GM19397 (cell line): Measurements from ENCODE around the gene SLC12A7.
A peak's percentile ranks its signal among the peaks of the same experiment; 100 is the strongest.
"Not testable (repeated sequence)": the region's sequence is repeated elsewhere in the genome, so short reads cannot be mapped to it uniquely, and the experiment has no call there.

Experiments used
- ATAC-seq: cut with Tn5 transposase; IDR thresholded peaks from one replicate; pipeline ENCODE4 v1.9.1; 2021; ENCODE audit warnings: mild to moderate bottlenecking, moderate library complexity; ENCODE audit not compliant: unreplicated experiment

The SLC12A7 gene

DNA sequence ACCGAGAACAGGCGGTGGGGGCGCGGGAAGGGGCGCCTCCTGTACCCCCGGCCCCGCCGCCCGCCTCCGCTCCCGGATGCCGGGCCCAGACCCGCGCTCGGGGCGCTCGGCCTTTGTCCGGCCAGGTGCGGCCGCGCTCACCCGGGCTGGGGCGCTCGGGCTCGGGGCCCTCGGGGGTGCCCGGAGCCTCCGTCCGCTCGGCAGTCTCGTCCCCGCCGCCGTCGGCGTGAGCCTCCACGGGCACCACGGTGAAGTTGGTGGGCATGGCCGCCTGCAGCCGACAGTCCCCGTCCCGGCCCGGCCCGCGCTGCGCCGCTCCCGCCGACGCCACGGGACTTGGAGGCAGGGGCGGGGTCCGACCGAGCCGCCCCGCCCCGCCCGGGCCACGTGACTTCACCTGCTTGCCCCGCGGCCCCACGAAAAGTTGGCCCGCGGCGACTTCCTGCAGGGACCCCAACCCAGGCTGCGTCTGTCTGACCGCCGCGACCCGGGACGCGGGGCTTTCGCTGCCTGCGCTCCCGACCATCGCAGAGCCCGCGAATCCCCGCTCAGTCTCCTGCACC lies at the start of gene SLC12A7:
Gene SLC12A7 (minus strand): TSS at position 337 of the 563 bp plus-strand sequence. CDS start 72 bp downstream, at position 265.
- ATAC-seq: peak; percentile 64

DNA sequence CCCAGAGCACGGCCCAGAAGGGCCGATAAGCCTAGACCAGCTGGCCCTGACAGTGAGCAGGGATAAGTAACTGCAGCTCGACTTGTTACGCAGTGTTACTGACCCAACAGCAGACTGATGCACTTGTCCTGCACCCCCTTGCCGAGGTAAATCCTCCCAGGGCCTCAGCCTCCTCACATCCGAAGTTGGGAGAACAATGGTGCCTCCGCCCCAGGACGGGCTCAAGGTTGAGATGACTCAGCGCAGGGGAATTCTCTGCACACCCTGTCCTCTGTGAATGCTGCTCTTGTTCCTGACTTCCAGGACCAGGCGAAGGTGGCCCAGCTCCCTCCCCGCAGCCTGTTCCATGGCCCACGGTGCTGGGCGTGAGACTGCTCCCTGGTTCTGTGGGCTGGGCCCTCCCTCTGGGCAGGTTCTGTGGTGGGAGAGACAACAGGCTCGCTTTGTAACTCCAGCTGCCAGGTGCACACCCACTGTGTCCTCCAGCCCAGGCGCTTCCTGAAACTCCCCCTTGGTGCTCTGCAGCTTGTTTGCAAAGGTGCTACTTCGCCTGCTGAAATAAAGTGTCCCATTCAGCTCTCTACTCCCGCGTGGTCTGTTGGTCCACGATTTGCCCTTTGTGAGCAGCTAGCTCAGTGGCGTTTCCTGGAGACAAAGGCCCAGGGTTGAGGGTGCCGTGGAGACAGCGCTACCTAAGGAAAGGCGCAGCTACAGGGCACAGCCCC lies 49.4 kb upstream of the SLC12A7 start:
- ATAC-seq: no peak

DNA sequence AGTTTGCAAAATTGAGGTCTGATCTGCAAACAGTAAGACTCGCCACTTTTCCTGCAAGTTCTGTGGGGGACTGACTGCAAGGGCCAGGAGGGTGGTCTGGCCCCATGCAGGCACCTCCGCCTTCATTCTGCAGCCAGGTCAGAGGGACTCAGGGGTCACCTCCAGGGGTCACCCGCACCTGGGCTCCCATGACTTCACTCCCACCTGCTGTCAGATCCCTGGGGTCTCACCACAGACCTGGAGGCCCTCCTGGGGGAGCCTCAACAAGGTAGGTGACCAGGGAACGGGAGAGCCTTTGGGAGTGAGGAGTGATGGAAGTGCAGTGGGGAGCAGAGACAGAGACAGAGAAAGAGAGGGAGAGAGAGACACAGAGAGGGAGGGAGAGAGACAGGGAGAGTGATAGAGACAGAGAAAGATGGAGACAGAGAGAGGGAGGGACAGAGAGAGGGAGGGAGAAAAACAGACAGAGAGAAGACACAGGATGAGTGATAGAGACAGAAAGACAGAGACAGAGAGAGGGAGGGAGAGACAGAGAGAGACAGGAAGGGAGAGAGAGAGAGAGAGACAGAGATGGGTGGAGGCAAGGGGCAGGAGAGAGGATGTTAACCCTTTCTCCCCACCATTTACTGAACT lies 48.0 kb upstream of the SLC12A7 start:
- no peak for ATAC-seq

DNA sequence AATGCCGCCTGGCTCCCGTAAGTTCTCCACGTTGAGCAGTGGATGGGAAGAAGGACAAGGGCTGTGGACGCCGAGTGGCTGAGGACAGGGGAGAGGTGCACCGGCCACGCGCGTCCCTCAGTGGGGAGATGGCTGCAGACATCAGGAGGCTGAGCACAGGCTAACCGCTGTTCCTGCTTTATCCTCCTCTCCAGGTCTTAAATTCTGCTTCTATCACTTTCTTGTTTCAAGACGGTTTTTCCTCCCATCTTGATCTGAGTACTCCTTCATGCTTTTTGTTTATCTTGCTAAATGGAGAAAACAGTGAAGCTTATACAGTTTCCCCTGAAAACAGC lies 47.4 kb upstream of the SLC12A7 start:
- ATAC-seq: no peak

DNA sequence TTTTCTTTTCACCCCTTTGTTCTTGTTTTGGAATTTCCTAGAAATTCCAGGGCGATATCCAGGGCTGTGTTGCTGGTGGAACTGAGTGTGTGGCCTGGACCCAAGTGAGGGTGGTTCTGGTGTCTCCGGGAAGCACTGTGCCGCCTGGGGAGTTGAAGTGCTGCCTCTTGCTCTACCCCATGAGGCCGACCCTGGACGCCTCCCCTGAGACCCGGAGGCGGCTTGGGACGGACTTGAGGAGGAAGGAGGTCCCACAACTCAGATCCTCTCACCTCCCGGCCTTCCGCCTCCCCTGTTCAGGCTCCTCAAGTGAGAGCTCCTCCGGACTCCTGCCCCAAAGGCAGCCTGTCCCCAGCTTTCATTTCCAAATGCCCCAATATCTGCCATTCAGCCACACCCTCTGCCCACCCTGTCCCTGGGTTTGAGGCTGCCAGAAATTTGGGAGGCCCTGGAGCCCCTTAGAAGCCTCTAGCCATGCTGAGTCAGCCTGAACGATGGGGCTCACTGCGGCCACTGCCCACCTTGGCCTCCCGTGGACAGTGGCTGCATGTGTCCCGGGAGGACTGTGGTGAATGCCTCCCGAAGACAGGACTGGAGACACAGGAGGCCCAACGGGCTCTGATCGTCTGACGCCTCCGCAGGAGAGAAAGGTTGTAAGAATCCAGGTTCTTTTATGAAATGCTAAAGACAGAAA lies 46.9 kb upstream of the SLC12A7 start:
- ATAC-seq: no peak

DNA sequence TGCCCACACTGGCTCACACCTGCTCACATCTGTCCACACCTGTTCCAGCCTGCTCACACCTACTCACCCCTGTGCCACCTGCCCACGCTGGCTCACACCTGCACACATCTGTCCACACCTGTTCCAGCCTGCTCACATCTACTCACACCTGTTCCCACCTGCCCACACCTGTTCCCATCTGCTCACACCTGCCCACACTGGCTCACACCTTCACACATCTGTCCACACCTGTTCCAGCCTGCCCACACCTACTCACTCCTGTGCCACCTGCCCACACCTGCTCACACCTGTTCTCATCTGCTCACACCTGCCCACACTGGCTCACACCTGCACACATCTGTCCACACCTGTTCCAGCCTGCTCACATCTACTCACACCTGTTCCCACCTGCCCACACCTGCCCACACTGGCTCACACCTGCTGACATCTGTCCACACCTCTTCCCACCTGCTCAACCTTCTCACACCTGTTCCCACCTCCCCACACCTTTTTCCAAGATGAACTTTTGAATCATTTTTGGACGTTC lies 45.7 kb upstream of the SLC12A7 start:
- ATAC-seq: not testable (repeated sequence)

DNA sequence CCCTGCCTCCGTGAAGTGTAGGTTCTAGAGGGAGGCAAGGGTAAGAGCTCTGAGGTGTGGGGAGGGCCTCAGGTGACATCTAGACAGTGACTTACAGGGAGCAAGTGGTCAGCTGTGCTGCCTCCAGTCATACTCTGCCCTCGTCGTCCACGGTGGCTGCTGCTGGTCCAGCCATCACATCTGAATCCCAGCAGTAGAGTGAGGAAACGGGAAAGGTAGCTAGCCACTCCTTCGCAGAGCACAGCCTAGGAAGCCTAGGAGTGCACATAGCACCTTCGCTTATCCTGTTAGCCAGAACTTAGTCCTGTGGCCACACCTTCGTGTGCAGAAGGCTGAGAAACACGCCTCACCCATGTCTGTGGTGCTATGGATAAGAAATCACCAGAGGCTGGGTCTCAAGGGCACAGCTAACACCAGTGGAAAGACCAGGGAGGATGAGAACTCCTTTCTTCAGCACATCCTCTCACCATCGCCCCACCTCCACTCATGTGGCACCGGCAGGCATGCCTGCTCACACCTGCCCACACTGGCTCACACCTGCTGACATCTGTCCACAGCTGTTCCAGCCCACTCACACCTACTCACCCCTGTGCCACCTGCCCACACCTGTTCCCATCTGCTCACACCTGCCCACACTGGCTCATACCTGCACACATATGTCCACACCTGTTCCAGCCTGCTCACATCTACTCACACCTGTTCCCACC lies 45.0 kb upstream of the SLC12A7 start:
- no peak for ATAC-seq

DNA sequence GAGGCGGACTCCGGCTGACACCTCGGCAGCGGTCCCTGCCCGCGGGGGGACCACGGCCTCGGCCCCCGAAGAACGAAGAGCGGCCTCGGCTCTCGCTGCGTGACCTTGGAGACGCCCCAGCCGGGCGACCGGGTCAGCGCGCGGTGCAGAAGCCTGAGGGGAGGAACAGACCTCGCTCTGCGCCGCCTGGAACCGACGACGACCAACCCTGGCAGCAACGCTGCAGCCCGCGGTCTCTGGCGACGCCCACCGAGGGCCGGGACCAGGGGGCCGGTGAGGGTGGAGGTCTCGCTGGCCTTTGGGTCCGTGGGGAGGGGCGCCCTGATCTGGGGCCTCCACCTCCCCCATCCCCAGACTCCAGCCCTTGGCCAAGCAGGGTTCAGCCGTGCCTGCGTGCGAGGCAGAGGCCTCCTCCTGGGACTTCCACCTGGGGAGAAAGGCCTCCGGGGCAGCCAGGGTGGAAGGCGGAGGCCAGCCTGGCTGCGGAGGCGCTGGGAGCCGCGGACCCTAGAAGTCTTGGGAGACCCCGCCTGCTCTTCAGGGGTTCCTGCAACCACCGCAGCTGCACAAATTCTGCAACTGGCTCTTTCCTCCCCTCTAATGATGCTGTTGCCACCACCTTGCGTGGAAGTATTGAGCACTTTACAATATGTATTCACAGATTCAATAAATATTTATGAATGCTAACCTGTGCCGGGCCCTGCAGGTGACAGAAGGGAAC lies 44.3 kb upstream of the SLC12A7 start:
- no peak for ATAC-seq

DNA sequence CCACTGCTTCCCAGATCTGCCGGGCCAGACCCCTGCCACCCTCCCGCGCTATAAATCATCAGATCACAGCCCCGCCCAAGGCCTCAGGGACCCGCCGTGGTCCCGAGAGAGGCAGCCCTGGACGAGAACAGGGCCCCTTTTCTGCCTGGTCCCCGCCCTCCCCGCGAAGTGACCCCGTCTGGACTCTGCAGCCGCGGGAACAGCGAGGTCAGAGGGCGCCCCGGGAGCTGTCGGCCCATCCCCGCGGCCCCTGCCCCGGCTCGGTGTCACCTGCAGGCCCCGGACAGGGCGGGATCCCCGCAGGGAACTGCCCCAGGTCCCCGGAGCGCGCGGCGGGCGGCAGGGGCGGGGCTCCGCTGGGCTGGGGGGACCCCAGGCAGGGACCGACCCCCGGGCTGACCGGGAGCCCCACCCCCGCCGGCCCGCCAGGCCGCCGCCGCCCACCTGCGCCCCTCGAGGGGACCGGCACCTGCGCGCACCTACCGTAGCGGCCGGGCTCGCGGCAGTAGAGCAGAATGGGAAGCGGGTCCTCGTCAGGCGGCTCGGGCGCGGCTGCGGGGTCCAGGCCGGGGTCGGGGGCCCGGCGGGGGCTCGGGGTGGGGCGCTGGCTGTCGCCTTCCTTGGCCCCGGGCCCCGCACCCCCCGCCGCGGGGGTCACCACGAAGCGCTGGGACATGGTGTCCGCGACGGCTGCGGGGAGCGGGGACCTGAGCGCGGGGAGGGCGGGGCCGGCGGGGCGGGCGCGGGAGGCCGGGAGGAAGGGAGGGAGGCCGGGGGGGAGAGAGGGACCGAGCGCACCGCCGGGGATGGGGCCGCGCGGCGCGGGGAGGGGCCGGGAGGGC lies 43.5 kb upstream of the SLC12A7 start:
- no peak for ATAC-seq

DNA sequence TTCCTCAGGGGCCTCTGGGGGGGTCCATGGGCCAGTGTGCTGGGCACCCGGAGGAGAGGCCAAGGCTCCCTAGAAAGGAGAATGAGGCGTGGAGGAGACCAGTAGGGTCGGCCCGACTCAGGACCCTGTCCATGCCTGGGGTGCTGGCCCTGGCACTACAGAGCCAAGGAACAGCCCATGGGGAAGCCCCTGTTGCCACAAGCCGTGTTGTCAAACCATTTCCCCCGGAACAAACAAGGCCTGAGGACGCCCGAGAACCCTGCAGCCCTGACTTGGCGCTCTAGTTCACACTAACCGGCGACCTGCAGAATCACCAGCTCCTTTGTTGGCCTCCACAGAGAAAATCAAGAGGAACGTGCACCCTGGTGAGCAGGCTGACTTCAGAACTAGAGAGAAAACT lies 41.6 kb upstream of the SLC12A7 start:
- no peak for ATAC-seq

DNA sequence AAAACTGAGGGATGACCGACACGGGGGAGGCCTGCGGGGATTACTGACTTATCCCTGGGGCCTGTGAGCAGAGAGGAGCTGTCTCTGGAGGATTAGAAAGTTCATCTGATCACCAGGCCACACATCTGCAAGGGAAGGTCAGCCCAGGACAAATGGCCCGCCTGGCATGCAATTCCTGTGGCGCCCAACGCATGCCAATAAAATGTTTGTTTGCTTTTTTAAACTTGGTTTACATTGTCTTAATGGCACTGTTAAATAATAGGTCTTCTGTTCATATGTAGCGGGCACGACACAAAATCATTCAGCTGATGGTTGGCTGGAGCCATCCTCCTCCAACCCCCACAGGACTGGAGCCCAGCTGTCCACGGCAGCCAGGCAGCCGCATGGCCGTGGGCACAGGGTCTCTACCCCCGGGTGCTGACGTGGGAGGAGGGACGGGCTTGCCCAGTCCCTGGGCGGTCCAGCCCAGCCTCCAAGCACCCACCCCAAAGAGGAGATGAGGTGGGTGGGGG lies 41.0 kb upstream of the SLC12A7 start:
- ATAC-seq: no peak

DNA sequence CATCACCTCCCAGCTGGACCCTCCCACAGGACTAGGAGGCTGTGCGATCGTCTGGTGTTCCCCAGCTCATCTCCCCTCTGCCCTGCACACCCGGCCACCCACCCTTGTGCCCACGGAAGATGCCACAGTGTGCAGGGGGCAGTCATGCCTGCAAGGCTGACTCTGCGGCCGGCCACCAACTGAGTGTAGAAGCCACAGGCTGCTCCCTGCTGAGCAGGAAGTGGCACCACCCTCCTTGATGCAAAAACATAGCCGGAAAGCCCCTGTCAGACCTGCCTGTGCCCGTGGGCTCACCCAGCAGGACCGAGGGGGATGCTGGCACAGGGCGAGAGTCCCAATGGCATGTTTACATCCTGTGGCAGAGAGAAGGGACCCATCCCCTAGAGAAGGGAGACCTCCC lies 40.3 kb upstream of the SLC12A7 start:
- no peak for ATAC-seq

DNA sequence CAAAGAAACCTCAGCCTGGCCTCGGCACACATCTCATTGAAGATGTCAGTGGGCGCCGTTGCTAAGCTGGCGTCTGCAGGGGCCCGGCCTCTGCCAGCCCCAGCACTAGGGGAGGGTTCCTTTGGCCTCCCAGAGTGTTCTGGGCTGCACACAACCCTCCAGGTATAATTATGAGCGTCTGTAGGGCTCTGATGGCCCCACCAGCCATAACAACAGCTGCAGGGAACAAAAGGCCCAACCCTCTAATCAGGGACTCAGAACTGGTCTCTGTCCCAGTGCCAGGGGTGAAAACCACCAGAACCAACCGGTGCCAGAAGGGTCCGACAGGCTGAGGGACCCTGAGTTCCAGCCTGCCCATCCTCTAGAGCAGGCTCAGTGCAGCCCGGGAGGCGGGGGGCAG lies 39.5 kb upstream of the SLC12A7 start:
- ATAC-seq: no peak

DNA sequence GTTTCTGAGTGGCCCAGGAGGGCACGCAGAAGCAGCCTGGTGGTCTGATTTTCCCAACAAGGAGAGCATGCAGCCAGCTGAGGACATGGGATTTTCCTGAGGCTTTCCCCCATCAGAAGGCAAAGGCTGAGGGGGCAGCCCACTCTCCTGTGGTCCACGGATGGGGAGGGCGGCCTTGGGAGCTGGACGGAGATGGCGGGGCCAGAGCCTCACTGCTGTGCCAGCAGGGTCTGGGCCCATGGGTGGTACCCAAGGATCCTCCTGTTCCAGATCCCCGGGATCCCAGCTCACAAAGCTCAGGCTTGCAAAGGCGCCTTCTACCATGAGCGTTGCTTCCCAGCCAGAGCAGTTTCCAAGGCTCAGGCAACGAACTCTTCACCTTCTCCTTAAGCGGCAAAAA lies 39.0 kb upstream of the SLC12A7 start:
- ATAC-seq: no peak

DNA sequence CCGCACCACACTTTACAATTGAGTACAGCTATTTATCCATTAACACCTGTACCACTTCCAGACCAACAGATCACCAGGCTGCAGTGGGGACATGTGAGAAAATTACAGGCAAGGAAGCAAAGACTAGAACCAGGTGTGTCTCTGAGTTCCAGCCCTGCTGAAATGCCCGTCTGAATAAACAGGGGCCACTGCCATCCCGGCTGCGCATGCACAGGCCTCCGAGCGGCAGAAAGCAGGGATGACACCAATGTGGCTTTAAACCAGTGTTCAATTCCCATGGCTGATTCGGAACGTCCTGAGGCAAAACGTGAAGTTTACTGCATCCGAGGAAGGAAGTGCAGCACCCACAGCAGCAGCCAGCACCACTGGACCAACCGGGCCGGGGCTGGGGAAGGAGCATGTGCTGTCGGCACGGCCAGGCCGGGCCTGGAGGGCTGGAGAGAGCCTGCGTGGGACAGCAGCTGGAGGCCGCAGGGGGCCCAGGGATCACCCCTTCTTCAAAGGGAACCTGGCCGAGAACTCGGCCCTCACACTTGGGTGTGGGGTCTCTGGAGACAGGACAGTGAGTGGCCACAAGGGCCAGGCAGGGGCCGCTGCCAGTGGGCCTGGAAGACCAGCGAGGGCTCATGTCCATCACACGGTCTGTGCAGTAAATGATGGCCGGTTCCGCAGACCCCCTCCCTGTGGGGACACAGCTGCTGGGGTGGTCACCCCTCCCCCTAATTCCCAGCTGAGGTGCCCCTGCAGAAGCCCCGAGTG lies 33.0 kb upstream of the SLC12A7 start:
- no peak for ATAC-seq

DNA sequence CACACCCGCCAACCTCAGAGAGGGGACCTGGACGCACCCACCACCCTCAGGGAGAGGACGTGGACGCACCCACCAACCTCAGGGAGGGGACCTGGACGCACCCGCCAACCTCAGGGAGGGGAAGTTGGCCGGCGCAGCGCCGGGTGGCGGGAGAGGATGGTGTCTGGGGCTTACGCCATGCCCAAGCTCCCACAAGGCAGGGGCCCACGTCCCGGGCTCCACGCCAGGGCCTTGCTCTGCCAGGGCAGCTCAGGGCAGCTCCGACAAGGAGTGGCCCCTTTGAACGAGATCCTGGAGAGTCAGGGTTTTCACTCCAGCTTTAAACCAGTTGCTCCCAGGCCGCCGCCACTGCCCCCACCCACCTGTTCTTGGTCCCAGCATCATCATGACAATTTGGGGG lies 32.2 kb upstream of the SLC12A7 start:
- no peak for ATAC-seq

DNA sequence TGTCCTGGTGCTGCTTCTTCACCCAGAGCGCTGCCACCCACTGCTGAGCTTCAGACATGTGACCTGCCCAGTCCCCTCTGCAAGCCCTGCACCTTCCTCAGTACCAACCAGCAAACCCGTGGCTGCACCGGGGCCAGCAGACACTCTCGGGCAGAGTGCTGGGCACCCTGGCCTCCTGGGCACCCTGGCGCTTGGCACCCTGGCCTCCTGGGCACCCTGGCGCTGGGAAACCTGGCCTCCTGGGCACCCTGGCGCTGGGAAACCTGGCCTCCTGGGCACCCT lies 31.7 kb upstream of the SLC12A7 start:
- no peak for ATAC-seq

DNA sequence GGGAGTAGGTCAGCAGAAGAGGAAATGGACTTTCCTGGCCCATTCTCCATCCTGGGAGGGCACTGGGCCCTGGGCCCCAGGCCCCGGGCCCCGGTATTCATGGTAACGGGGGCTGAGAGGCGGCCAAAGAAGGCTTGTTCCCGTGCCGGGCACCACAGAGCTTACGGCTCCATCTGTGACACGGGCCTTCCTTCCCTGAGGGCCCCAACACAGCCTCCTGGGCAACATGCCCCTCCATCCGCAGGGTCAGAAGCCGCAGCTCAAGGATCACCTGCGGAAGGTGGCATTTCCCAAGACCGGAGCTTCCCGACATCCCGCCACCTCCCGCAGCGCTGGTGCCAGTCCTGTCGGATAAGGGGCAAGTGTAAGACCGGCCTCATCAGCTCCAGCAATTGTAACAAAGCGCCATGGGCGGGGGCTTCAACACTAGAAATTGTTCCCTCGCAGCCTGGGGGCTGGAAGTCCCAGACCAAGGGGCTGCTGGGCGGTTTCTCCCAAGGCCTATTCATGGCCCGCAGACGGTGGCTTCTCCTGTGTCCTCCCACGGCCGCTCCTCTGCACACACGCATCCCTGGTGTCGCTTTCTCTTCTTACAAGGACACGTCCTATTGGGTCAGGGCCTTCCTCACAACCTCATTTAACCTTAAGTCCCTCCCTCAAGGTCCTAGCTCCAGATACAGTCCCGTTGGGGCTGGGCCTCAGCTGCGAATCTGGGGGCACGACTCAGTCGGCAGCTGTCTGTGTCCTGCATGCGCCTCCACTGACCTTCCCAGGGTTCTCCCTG lies 31.2 kb upstream of the SLC12A7 start:
- no peak for ATAC-seq
